K562 (cell line): ENCODE results near the gene NUCKS1. TPM values are rescaled to one million over a fixed set of nuclear protein-coding genes. Genes with fewer than 3 reads are reported as not detected.

Source experiments
- ASH1L ChIP-seq: fragments of 450-650 bp; IDR thresholded peaks from 2 replicates; pipeline ENCODE4 v1.6.1; 2018; ENCODE audit warnings: borderline replicate concordance, mild to moderate bottlenecking, low read depth; ENCODE audit not compliant: partially characterized antibody
- CHD4 ChIP-seq: fragments of 200-600 bp; sonication (generic); IDR thresholded peaks from 3 replicates; pipeline ENCODE4 v1.6.1; 2012; ENCODE audit warnings: low read depth, mild to moderate bottlenecking, mixed read lengths, low read length, inconsistent platforms; ENCODE audit not compliant: insufficient read depth, insufficient replicate concordance, poor library complexity, severe bottlenecking
- EP300 ChIP-seq: IDR thresholded peaks from 2 replicates; pipeline ENCODE4 v1.6.1; 2012; ENCODE audit warnings: low read length, improper control_type of control experiment
- MCM5 ChIP-seq: fragments of 450-650 bp; IDR thresholded peaks from 2 replicates; pipeline ENCODE4 v1.6.1; 2016; ENCODE audit warnings: low read depth
- MCM7 ChIP-seq, 2 experiments: fragments of 450-650 bp; IDR thresholded peaks; 2 replicates each; pipeline ENCODE4 v1.6.1; 2016 to 2018
- MECOM ChIP-seq: fragments of 250-450 bp; sonication (Bioruptor Pico); IDR thresholded peaks from 2 replicates; pipeline ENCODE4 v1.8.0; 2022; ENCODE audit warnings: inconsistent platforms
- MYBL2 ChIP-seq, 2 experiments: fragments of 450-650 bp in 1 of 2; sonication (generic) in 1 of 2; formaldehyde crosslinking in 1 of 2; IDR thresholded peaks; 2 replicates each; pipeline versions ENCODE4 v1.6.1 to v1.8.1; 2017 to 2022; ENCODE audit warnings: borderline replicate concordance in 1 of 2, inconsistent platforms in 1 of 2, low read depth in 1 of 2, mild to moderate bottlenecking in 1 of 2, missing genetic modification reagents in 1 of 2, moderate library complexity in 1 of 2
- RAD51 ChIP-seq: fragments of 450-650 bp; IDR thresholded peaks from 2 replicates; pipeline ENCODE4 v1.7.1; 2016; ENCODE audit warnings: low read depth, mild to moderate bottlenecking, borderline replicate concordance
- RHOXF2B ChIP-seq: fragments of 250-450 bp; sonication (Bioruptor Pico); conservative IDR thresholded peaks from 2 replicates; pipeline ENCODE4 v1.5.1; 2021
- XRCC4 ChIP-seq: IDR thresholded peaks from one replicate; pipeline ENCODE4 v1.6.1; 2011; ENCODE audit not compliant: insufficient read depth, insufficient read length; ENCODE audit errors: extremely low read depth
- ZNF134 ChIP-seq: fragments of 250-450 bp; sonication (Bioruptor Pico); conservative IDR thresholded peaks from 2 replicates; pipeline ENCODE4 v1.4.0; 2020
- polyA plus RNA-seq, 8 experiments: library from polyadenylated mRNA; depleted of rRNA in 4 of 8; stranded (reverse) in 5 of 8; unstranded in 3 of 8; fragments of >200 nt; fragmentation: Nextera tagmentation in 2 of 8; fragmentation: Illumina TruSeq in 1 of 8; extraction: Ambion mirVana in 2 of 8; extraction: Trizol in 1 of 8; gene quantifications; 2 replicates each; pipeline versions ENCODE4 v1.2.1 to v1.2.3, GENCODE V29; 2011 to 2014; ENCODE audit warnings: inconsistent platforms in 1 of 8, missing spikeins in 1 of 8
- total RNA-seq, 7 experiments: library from RNA; depleted of rRNA in 6 of 7; stranded (reverse); fragments of >200 nt in 6 of 7; fragmentation: Illumina TruSeq in 2 of 7; extraction: Trizol in 2 of 7; gene quantifications; 2 replicates each; pipeline versions ENCODE4 v1.2.1 to v1.2.3, GENCODE V29; 2011 to 2021; ENCODE audit warnings: low replicate concordance in 1 of 7
- TF ChIP-seq, protein P1 (sequence below): sonication (generic); formaldehyde crosslinking; IDR thresholded peaks from 2 replicates; pipeline ENCODE4 v1.8.1; 2022; ENCODE audit warnings: missing genetic modification reagents
- TF ChIP-seq, protein P2 (sequence below), 2 experiments: fragments of 450-650 bp in 1 of 2; sonication (generic) in 1 of 2; formaldehyde crosslinking in 1 of 2; IDR thresholded peaks in 1 of 2; conservative IDR thresholded peaks in 1 of 2; 2 replicates each; pipeline versions ENCODE4 v1.6.1 to v1.8.1; 2016 to 2023; ENCODE audit warnings: mild to moderate bottlenecking in 2 of 2, moderate library complexity in 2 of 2, inconsistent platforms in 1 of 2, missing genetic modification reagents in 1 of 2
- TF ChIP-seq, protein P3 (sequence below): fragments of 250-450 bp; sonication (Bioruptor Pico); IDR thresholded peaks from 2 replicates; pipeline ENCODE4 v1.5.0; 2021
- TF ChIP-seq, protein P4 (sequence below): sonication (generic); formaldehyde crosslinking; IDR thresholded peaks from 2 replicates; pipeline ENCODE4 v1.8.0; 2023; ENCODE audit warnings: mild to moderate bottlenecking, missing genetic modification reagents
- TF ChIP-seq, protein P5 (sequence below): sonication (generic); formaldehyde crosslinking; IDR thresholded peaks from 2 replicates; pipeline ENCODE4 v1.5.0; 2020; ENCODE audit warnings: missing genetic modification reagents

The NUCKS1 gene
- total and polyA plus RNA-seq, 9 of the 15 experiments (the other 6 are each of a cell fraction or from before 2014, with no cell fraction given) = 66.7 to 244 (median 149) TPM

DNA sequence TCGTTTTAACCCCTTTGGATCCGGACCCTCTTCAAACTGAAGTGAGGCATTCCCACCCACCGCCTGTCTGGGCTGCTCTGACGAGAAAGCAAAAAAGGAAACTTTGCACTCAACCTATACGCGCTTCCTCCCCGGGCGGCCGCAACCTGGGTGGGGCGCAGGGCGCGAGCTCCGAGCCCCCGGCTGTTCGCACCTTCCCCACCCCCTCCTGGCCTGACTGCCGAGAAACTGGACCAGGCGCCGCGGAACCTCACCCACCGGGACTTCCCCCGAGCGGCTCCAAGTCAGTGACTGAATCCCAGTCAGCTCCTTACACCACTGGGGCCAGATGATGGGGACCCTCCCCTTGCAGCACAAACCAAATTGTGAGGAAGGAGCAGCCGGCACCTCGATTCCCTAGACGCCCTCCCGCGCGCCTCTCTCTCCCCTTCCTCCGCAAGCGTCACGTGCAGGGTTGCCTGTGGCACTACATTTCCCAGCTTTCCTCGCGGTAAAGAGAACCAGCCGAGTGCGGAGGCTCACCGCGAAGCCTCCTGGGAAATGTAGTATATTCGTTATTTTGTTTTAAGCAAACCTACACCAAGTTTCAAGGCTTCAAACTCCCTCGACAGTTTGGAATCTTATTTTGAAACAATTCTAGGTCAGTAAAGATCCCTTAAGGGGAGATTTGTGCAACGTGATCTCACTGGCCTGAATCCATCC lies 25.2 kb upstream of the NUCKS1 start, which contains the start of gene RAB29 (continued):
- TF ChIP-seq, protein P1, sequence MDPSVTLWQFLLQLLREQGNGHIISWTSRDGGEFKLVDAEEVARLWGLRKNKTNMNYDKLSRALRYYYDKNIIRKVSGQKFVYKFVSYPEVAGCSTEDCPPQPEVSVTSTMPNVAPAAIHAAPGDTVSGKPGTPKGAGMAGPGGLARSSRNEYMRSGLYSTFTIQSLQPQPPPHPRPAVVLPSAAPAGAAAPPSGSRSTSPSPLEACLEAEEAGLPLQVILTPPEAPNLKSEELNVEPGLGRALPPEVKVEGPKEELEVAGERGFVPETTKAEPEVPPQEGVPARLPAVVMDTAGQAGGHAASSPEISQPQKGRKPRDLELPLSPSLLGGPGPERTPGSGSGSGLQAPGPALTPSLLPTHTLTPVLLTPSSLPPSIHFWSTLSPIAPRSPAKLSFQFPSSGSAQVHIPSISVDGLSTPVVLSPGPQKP = no peak
- TF ChIP-seq, protein P2, sequence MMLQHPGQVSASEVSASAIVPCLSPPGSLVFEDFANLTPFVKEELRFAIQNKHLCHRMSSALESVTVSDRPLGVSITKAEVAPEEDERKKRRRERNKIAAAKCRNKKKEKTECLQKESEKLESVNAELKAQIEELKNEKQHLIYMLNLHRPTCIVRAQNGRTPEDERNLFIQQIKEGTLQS (IDR thresholded peaks at IDR 0.05) = 0 out of 2 replicates have a peak, but pooled peaks have one; percentile 18
- TF ChIP-seq, protein P2 (CRISPR knock-in tag; conservative IDR thresholded peaks at IDR 0.05) = no peak
- TF ChIP-seq, protein P3, sequence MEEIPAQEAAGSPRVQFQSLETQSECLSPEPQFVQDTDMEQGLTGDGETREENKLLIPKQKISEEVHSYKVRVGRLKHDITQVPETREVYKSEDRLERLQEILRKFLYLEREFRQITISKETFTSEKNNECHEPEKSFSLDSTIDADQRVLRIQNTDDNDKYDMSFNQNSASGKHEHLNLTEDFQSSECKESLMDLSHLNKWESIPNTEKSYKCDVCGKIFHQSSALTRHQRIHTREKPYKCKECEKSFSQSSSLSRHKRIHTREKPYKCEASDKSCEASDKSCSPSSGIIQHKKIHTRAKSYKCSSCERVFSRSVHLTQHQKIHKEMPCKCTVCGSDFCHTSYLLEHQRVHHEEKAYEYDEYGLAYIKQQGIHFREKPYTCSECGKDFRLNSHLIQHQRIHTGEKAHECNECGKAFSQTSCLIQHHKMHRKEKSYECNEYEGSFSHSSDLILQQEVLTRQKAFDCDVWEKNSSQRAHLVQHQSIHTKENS (CRISPR knock-in tag) = no peak
- 0 out of 2 replicates have a peak, but pooled peaks have one; percentile 8 for TF ChIP-seq ZNF134 (CRISPR knock-in tag)
- TF ChIP-seq, protein P4, sequence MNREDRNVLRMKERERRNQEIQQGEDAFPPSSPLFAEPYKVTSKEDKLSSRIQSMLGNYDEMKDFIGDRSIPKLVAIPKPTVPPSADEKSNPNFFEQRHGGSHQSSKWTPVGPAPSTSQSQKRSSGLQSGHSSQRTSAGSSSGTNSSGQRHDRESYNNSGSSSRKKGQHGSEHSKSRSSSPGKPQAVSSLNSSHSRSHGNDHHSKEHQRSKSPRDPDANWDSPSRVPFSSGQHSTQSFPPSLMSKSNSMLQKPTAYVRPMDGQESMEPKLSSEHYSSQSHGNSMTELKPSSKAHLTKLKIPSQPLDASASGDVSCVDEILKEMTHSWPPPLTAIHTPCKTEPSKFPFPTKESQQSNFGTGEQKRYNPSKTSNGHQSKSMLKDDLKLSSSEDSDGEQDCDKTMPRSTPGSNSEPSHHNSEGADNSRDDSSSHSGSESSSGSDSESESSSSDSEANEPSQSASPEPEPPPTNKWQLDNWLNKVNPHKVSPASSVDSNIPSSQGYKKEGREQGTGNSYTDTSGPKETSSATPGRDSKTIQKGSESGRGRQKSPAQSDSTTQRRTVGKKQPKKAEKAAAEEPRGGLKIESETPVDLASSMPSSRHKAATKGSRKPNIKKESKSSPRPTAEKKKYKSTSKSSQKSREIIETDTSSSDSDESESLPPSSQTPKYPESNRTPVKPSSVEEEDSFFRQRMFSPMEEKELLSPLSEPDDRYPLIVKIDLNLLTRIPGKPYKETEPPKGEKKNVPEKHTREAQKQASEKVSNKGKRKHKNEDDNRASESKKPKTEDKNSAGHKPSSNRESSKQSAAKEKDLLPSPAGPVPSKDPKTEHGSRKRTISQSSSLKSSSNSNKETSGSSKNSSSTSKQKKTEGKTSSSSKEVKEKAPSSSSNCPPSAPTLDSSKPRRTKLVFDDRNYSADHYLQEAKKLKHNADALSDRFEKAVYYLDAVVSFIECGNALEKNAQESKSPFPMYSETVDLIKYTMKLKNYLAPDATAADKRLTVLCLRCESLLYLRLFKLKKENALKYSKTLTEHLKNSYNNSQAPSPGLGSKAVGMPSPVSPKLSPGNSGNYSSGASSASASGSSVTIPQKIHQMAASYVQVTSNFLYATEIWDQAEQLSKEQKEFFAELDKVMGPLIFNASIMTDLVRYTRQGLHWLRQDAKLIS = 0 out of 2 replicates have a peak, but pooled peaks have one; percentile 44
- no peak for TF ChIP-seq MCM5
- TF ChIP-seq EP300 = no peak
- peak; percentile 94 for TF ChIP-seq RAD51
- no peak for TF ChIP-seq XRCC4
- no peak for TF ChIP-seq MECOM (CRISPR knock-in tag)
- TF ChIP-seq, protein P5, sequence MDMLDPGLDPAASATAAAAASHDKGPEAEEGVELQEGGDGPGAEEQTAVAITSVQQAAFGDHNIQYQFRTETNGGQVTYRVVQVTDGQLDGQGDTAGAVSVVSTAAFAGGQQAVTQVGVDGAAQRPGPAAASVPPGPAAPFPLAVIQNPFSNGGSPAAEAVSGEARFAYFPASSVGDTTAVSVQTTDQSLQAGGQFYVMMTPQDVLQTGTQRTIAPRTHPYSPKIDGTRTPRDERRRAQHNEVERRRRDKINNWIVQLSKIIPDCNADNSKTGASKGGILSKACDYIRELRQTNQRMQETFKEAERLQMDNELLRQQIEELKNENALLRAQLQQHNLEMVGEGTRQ (CRISPR knock-in tag) = peak; percentile 97
- no peak for TF ChIP-seq MCM7 (IDR thresholded peaks at IDR 0.05)
- no peak for TF ChIP-seq ASH1L
- TF ChIP-seq MYBL2 (IDR thresholded peaks at IDR 0.05; ENCODE audit: low read depth) = no peak
- no peak for TF ChIP-seq MYBL2 (CRISPR knock-in tag; IDR thresholded peaks at IDR 0.05; ENCODE audit: borderline replicate concordance)
- TF ChIP-seq RHOXF2B = no peak
- no peak for TF ChIP-seq CHD4
